ENCODE results near the gene PNO1. TPM values are rescaled to one million over a fixed set of nuclear protein-coding genes. Genes with fewer than 3 reads are reported as not detected.
A peak's percentile ranks its signal among the peaks of the same experiment; 100 is the strongest.

Gene PNO1
- total RNA-seq, 1 donor = 10.5 TPM

- Histone ChIP-seq H3K4me1 (ENCODE audit: insufficient read depth, low read length) (peaks cover 20% of the 10 kb centered on the region), H3K4me3 (ENCODE audit: insufficient read depth, low read length) (no peak overlapping the region), H4K20me1 (ENCODE audit: insufficient read depth, low read length) (peaks cover 45% of the 10 kb centered on the region), H3K9me3 (ENCODE audit: low read depth, low read length) (no peaks in the 10 kb centered on the region), H3K79me2 (ENCODE audit: insufficient read depth, low read length) (peaks cover 97% of the 10 kb centered on the region), H3K4me2 (ENCODE audit: insufficient read depth, low read length) (peak overlapping the region; percentile 36), H3K27ac (ENCODE audit: low read depth, low read length) (peak overlapping the region; percentile 34), H3K36me3 (ENCODE audit: insufficient read depth, low read length) (peaks cover 6% of the 10 kb centered on the region), H3K27me3 (ENCODE audit: insufficient read depth, low read length) (no peaks in the 10 kb centered on the region), H2AFZ (ENCODE audit: low read length) (no peak overlapping the region)
- no peak for DNase-seq (ENCODE audit: insufficient read length, low spot score, missing footprints)
- no peak for TF ChIP-seq CTCF (IDR thresholded peaks at IDR 0.05; ENCODE audit: extremely low read depth, low read depth, low read length)
Observed at GRCh38 chr2:68216454-68217310, 59.0 kb downstream of the PNO1 start.

GRCh38 chr2:68217729-68218128 is 60.0 kb downstream of the PNO1 start:
- Histone ChIP-seq H3K27me3 (ENCODE audit: insufficient read depth, low read length) (no peaks in the 10 kb centered on the region), H3K9me3 (ENCODE audit: low read depth, low read length) (no peaks in the 10 kb centered on the region), H3K79me2 (ENCODE audit: insufficient read depth, low read length) (peaks cover 97% of the 10 kb centered on the region), H3K4me3 (ENCODE audit: insufficient read depth, low read length) (no peak overlapping the region), H3K4me2 (ENCODE audit: insufficient read depth, low read length) (peak overlapping the region; percentile 1), H4K20me1 (ENCODE audit: insufficient read depth, low read length) (peaks cover 47% of the 10 kb centered on the region), H3K36me3 (ENCODE audit: insufficient read depth, low read length) (peaks cover 6% of the 10 kb centered on the region), H3K27ac (ENCODE audit: low read depth, low read length) (peak overlapping the region; percentile 5), H3K4me1 (ENCODE audit: insufficient read depth, low read length) (peaks cover 22% of the 10 kb centered on the region), H2AFZ (ENCODE audit: low read length) (no peak overlapping the region)
- no peak for DNase-seq (ENCODE audit: insufficient read length, low spot score, missing footprints)
- TF ChIP-seq CTCF (IDR thresholded peaks at IDR 0.05; ENCODE audit: extremely low read depth, low read depth, low read length) = no peak

GRCh38 chr2:68218343-68218901 is 60.7 kb downstream of the PNO1 start:
- Histone ChIP-seq H3K4me1 (ENCODE audit: insufficient read depth, low read length) (peaks cover 28% of the 10 kb centered on the region), H2AFZ (ENCODE audit: low read length) (no peak overlapping the region), H3K4me2 (ENCODE audit: insufficient read depth, low read length) (no peak overlapping the region), H3K36me3 (ENCODE audit: insufficient read depth, low read length) (peaks cover 6% of the 10 kb centered on the region), H3K79me2 (ENCODE audit: insufficient read depth, low read length) (peaks cover 97% of the 10 kb centered on the region), H3K27me3 (ENCODE audit: insufficient read depth, low read length) (no peaks in the 10 kb centered on the region), H4K20me1 (ENCODE audit: insufficient read depth, low read length) (peaks cover 54% of the 10 kb centered on the region), H3K9me3 (ENCODE audit: low read depth, low read length) (no peaks in the 10 kb centered on the region), H3K27ac (ENCODE audit: low read depth, low read length) (peak overlapping the region; percentile 39), H3K4me3 (ENCODE audit: insufficient read depth, low read length) (no peak overlapping the region)
- no peak for DNase-seq (ENCODE audit: insufficient read length, low spot score, missing footprints)
- no peak for TF ChIP-seq CTCF (IDR thresholded peaks at IDR 0.05; ENCODE audit: extremely low read depth, low read depth, low read length)

- no peaks in the 10 kb centered on the region for H3K9me3 ChIP-seq (ENCODE audit: low read depth, low read length)
- no peak overlapping the region for H2AFZ ChIP-seq (ENCODE audit: low read length)
- peaks cover 46% of the 10 kb centered on the region for H4K20me1 ChIP-seq (ENCODE audit: insufficient read depth, low read length)
- H3K27me3 ChIP-seq (ENCODE audit: insufficient read depth, low read length) = no peaks in the 10 kb centered on the region
- H3K79me2 ChIP-seq (ENCODE audit: insufficient read depth, low read length) = peaks cover 99% of the 10 kb centered on the region
- no peak for DNase-seq (ENCODE audit: insufficient read length, low spot score, missing footprints)
- H3K4me3 ChIP-seq (ENCODE audit: insufficient read depth, low read length) = no peak overlapping the region
- TF ChIP-seq CTCF (IDR thresholded peaks at IDR 0.05; ENCODE audit: extremely low read depth, low read depth, low read length) = no peak
- peak overlapping the region; percentile 24 for H3K27ac ChIP-seq (ENCODE audit: low read depth, low read length)
- peaks cover 28% of the 10 kb centered on the region for H3K4me1 ChIP-seq (ENCODE audit: insufficient read depth, low read length)
- no peak overlapping the region for H3K4me2 ChIP-seq (ENCODE audit: insufficient read depth, low read length)
- H3K36me3 ChIP-seq (ENCODE audit: insufficient read depth, low read length) = no peaks in the 10 kb centered on the region
Observed at GRCh38 chr2:68222287-68222686, 64.6 kb downstream of the PNO1 start.
